HL-60/S4 treated with phorbol 12-myristate 13-acetate at 8.2 ng/mL for 4 days and 3 days (cell line): ENCODE data around the gene MTO1.
"Not testable (repeated sequence)": the region's sequence is repeated elsewhere in the genome, so short reads cannot be mapped to it uniquely, and the experiment has no call there.

Experiments
- in situ Hi-C: fragments of 300-500 bp; cut with MboI; formaldehyde crosslinking; loops from 2 replicates; pipeline ENCODE4 v1.15.0; 2022; ENCODE audit warnings: low sequenced_read_pairs

MTO1 gene

DNA sequence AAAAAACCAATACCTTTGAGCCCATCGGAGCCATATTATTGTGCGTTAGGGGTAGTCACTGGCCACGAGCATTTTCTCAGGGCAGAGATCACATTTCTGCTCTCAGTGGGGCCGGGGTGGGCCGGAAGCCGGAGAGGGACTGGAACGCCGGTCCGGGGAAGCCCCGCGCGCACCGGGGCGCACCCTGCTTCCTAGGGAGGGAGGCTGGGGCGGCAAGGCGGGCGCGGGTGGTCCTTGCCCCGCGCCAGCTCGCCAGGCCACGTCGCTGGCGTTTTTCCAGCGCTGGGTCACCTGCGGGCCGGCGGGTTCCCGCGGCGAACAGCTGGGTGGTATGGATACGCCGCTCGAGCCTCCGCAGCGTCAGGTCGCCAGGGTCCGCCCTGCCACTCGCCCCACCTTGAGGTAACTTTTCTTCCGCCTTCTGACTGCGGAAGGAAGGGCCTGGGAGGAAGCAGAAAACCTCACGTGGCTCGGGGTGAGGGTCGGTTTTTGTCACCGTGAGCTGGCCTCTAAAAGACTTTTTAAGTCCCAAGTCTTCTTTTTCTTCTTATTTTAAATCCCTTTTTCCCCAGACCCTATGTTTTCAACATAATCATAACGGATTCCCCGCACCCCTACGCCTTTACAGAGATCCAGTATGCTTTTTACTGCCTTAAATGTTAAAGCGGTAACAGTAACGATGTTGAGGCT, 62.0 kb downstream of the MTO1 start:
- in situ Hi-C loops = loop anchor here (25.0 kb wide), 1 partner anchor 89 kb away; no protein-coding TSS in a partner anchor

DNA sequence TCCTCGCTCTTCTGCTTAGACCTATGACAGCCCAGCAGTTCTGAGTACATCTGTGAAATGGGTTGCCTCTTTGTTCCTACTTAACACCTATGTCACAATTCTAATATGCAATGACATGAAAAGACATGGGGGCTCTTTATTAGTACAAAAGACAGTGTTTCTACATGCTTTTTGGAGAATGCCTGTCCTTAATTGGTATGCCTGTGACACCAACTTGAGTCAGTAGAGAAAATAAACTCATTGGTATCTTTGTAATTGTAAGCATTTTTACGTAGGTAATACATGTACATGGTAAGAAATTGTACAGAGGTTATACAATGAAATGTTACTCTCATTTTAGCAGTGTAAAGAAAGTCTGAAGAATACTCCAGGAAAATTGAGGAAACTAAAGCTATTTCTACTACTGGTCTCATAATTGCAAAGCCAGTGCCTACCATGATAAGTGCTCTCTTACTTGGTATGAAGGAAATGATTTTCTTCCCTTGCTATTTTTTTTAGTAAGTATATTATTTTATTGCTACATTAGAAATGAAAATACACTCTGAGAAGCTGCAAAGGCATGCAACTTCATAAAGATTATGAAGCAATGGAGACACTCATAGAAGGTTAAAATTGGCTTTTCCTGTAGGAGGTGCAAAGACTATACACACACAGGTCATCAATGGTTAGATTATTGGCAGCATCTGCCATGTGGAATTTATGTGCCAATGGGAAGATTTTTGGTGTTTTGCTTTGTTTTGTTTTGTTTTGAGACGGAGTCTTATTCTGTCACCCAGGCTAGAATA, 64.2 kb downstream of the MTO1 start:
- in situ Hi-C loops = no loop called here

DNA sequence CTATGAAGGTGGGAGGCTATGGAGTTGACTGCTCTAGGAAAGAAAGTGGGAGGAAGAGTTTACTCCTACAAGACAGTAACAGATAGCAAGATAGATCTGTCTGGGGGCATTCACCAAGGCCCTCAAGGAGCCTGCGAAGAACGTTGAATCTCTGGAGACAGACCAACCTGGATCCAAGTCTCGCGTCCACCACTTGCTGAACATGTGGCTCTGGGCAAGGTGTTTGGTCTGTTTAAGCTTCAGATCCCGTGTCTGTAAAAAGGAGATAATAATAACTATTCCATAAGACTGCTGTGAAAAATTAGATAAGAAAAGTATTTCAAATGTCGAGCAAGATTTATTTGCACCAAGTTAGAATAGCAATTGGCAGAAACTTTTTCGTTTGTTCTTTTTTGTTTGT, 67.4 kb downstream of the MTO1 start:
- in situ Hi-C loops = no loop called here

DNA sequence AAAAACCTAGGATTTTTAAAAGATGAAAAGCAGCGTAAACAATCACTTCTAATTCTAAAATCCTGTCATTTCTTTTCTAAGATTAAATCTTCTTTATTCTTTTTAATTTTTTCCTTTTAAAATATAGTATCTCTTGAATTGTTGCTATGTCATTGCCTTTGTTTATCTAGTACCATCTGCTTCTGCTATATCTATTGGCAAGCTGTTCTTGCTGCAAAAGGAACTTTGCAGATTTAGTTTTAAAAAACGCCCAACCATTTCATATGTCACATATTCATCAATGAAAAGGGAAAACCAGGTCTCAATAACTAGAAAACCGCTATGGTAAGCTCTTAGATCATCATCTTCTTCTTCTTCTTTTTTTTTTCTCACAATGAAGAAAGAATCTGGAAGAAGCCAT, 70.8 kb downstream of the MTO1 start:
- in situ Hi-C loops = no loop called here

DNA sequence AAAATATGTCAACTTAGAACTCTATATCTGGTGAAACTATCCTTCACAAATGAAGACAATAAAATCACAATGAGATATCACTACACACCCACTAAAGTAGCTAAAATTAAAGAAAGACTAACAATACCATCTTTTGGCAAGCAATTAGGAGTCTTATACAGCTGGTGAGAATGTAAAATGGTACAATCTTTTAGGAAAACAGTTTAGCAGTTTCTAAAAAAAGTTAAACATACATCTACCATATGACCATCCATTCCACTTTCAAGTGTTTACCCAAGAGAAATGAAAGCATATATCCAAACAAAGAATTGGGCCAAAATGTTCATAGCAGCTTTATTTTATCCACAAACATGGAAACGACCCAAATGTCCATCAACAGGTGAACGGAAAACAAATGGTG, 73.1 kb downstream of the MTO1 start:
- in situ Hi-C loops = no loop called here

DNA sequence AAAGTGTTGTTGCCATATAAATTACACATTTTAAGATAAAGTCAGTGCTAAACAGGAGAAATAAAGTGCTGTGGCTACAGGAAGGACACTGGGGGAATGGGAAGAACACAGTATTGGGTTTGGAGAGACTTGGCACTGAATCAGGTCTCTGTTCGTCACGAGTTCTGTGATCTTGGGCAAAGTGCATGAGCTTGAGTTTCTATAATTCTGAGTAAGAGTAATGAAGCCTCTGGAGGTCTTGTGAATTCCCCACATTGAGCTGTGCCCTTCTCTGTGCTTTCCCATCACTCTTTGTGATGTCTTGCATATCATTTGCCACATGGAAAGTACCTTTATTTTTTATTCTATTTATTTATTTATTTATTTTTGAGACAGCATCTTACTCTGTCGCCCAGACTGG, 76.1 kb downstream of the MTO1 start:
- in situ Hi-C loops = no loop called here

DNA sequence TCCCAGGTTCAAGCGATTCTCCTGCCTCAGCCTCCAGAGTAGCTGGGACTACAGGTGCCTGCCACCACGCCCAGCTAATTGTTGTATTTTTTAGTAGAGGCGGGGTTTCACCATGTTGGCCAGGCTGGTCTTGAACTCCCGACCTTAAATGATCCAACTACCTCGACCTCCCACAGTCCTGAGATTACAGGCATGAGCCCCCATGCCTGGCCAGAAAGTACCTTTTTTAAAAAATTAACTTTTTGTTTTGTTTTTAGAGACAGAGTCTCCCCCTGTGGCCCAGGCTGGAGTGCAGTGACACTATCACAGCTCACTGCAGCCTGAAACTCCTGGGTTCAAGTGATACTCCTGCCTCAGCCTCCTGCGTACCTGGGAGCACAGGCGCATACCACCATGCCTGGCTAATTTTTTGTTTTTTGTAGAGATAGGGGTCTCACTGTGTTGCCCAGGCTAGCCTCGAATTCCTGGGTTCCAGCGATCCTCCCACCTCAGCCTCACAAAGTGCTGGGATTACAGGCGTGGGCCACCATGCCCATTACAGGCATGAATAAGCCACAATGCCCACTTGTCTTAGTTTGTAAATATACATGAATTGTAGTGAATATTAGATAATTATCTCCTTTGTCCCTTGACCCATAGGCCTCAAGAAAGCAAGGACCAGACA, 76.7 kb downstream of the MTO1 start:
- in situ Hi-C loops = no loop called here

DNA sequence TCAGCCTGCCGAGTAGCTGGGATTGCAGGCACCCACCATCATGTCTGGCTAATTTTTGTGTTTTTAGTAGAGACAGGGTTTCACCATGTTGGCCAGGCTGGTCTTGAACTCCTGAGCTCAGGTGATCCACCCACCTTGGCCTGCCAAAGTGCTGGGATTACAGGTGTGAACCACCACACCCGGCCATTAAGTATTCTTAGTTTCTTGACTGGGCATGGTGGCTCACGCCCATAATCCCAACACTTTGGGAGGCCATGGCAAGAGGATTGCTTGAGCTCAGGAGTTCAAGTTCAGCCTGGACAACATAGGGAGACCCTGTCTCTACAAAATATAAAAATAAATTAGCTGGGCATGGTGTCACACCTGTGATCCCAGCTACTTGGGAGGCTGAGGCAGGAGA, 80.9 kb downstream of the MTO1 start:
- in situ Hi-C loops = not testable (repeated sequence)

DNA sequence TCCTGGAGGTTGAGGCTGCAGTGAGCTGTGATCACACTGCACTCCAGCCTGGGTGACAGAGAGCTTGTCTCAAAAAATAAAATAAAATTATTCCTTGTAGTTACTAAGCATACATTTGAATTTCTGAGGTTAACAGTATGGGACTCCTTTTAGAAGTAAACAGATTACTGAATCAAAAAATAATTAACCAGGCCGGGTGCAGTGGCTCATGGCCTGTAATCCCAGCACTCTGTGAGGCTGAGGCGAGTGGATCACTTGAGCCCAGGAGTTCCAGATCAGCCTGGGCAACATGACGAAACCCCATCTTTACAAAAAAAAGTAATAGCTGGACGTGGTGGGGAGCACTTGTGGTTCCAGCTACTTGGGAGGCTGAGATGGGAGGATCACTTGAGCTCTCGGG, 81.4 kb downstream of the MTO1 start:
- in situ Hi-C loops = no loop called here

DNA sequence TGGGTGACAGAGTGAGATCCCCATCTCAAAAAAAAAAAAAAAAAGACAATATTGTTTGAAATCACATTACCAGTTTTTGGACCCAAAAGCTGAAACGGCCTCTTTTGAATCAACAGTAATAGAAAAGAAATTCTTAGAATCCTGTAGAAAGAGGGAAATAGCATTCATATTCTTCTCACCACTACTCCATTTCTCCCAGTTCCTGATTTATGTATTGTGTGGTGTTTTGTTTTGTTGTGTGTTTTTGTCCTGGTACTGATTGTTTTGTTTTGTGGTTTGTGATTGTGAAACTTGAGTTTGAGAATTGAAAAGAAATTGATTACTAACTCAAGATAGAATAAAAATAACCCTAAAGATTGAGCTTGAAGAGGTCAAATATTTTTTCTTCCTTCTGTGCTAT, 85.5 kb downstream of the MTO1 start:
- in situ Hi-C loops = no loop called here

DNA sequence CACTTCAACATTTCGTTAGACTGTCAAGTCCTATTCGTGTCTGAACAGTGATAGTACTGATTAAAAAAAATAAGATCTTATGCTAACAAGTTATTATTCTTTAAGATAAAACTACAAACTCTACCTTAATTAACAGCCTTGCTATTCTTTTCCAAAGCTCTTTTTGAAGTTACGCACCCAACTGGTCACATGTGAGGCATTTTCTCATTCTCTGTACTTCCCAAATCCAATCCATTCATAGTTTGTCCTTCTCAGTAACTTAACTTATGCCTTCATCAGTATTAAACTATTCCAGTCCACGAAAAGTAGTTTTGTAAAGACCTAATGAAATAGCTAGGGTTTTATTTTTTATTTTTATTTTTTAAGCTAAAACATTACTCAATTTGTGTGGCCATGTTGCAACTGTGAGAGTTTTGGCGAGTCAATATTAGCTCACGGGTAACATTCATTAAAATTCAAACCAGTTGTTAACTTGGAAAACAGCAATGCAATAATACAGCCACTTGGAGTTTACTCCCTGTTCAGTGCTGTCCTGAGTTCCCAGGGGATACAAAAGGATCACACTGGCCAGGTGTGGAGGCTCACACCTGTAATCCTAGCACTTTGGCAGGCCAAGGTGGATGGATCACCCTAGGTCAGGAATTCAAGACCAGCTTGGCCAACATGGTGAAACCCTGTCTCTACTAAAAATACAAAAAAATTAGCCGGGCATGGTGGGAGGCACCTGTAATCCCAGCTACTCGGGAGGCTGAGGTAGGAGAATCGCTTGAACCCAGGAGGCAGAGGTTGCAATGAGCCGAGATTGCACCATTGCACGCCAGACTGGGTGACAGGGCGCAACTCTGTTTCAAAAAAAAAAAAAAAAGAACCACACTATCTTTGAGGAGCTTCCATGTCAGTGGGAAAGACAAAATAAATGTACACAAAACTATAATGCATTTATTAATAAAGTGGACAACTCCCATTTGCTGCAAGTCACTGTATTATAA, 87.2 kb downstream of the MTO1 start:
- in situ Hi-C loops = no loop called here

DNA sequence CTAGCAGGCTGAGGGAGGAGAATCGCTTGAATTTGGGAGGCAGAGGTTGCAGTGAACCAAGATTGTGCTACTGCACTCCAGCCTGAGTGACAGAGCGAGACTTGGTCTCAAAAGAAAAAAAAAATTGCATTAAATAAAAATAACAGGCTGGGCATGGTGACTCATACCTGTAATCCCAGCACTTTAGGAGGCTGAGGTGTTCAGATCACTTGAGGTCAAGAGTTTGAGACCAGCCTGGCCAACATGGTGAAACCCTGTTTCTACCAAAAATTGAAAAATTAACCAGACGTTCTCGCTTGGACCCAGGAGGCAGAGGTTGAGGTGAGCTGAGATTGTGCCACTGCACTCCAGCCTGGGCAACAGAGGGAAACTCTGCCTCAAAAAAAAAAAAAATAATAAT, 89.6 kb downstream of the MTO1 start:
- in situ Hi-C loops = not testable (repeated sequence)

DNA sequence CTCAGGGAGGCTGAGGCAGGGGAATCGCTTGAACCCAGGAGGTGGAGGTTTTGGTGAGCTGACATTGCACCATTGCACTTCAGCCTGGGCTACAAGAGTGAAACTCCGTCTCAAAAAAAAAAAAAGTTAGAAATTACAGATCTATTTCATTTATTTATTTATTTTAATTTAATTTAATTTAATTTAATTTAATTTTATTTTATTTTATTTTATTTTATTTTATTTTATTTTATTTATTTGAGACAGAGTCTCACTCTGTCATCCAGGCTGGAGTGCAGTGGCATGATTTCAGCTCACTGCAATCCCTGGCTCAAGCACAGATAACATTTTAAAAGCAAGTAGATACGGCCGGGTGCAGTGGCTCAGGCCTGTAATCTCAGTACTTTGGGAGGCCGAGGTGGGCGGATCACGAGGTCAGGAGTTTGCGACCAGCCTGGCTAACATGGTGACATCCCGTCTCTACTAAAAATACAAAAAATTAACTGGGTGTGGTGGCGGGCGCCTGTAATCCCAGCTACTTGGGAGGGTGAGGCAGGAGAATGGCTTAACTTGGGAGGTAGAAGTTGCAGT, 93.9 kb downstream of the MTO1 start:
- in situ Hi-C loops = not testable (repeated sequence)

DNA sequence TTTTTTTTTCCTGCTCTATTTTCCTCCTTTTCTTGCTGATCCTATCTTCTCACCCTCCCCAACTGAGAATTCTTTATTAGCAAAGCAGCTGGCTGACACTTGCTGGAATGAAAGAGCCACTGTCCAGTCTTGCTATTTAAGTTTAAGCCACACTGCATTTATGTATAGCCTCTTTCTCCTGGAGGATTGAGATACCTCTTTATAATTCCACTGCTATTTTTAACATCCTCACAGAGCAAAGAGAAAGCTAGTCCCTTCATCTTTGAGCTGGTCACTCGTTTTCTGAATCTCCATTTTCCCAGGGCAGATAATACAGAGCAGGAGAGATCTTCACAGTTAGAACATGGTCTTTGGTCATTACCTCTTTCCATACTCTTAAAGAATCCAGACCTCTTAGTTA, 95.3 kb downstream of the MTO1 start:
- in situ Hi-C loops = no loop called here
